RWPE2 (cell line): Measurements from ENCODE around the gene DTWD2.

ENCODE experiments used
- ATAC-seq: fragments of 200-7000 bp; cut with Tn5 transposase; 3 replicates; pipeline ENCODE4 v1.9.1; 2021; ENCODE audit warnings: low read depth
- DNase-seq: peaks from one replicate; pipeline ENCODE4 v3.0.0-alpha.2; 2020; ENCODE audit warnings: low spot score
- H3K27ac ChIP-seq: fragments of 450-650 bp; 2 replicates; pipeline ENCODE4 v1.5.1; 2017; ENCODE audit warnings: mild to moderate bottlenecking; ENCODE audit not compliant: poor library complexity, severe bottlenecking
- H3K27me3 ChIP-seq: fragments of 250-450 bp; sonication (Bioruptor Pico); 2 replicates; pipeline ENCODE4 v1.5.1; 2021; ENCODE audit warnings: mild to moderate bottlenecking, moderate library complexity; ENCODE audit not compliant: insufficient read depth, poor library complexity, severe bottlenecking
- H3K36me3 ChIP-seq: fragments of 250-450 bp; sonication (Bioruptor Pico); 2 replicates; pipeline ENCODE4 v1.5.1; 2020; ENCODE audit warnings: low read depth, mild to moderate bottlenecking, moderate library complexity
- H3K4me1 ChIP-seq: fragments of 250-450 bp; sonication (Bioruptor Pico); 2 replicates; pipeline ENCODE4 v1.5.1; 2021; ENCODE audit warnings: mild to moderate bottlenecking, moderate library complexity; ENCODE audit not compliant: insufficient read depth, poor library complexity, severe bottlenecking
- H3K4me3 ChIP-seq: fragments of 250-450 bp; sonication (Bioruptor Pico); 2 replicates; pipeline ENCODE4 v1.5.1; 2021; ENCODE audit warnings: mild to moderate bottlenecking, moderate library complexity; ENCODE audit not compliant: severe bottlenecking
- H3K9me3 ChIP-seq: fragments of 250-450 bp; sonication (Bioruptor Pico); 2 replicates; pipeline ENCODE4 v1.5.1; 2021; ENCODE audit warnings: mild to moderate bottlenecking, moderate library complexity; ENCODE audit not compliant: severe bottlenecking
- TF ChIP-seq, protein P1 (sequence below): fragments of 450-650 bp; IDR thresholded peaks from one replicate; pipeline ENCODE4 v1.5.1; 2017; ENCODE audit warnings: mild to moderate bottlenecking, moderate library complexity; ENCODE audit not compliant: poor library complexity, severe bottlenecking

Gene DTWD2

GRCh38 chr5:119022017-119022745, 33.8 kb upstream of the DTWD2 start:
- Histone ChIP-seq H3K4me3 (no peak overlapping the region), H3K36me3 (no peaks in the 10 kb centered on the region), H3K27ac (no peak overlapping the region), H3K27me3 (no peaks in the 10 kb centered on the region), H3K9me3 (no peaks in the 10 kb centered on the region), H3K4me1 (peaks cover 6% of the 10 kb centered on the region)
- DNase-seq (no peak), ATAC-seq (peak; percentile 60)
- TF ChIP-seq, protein P1, sequence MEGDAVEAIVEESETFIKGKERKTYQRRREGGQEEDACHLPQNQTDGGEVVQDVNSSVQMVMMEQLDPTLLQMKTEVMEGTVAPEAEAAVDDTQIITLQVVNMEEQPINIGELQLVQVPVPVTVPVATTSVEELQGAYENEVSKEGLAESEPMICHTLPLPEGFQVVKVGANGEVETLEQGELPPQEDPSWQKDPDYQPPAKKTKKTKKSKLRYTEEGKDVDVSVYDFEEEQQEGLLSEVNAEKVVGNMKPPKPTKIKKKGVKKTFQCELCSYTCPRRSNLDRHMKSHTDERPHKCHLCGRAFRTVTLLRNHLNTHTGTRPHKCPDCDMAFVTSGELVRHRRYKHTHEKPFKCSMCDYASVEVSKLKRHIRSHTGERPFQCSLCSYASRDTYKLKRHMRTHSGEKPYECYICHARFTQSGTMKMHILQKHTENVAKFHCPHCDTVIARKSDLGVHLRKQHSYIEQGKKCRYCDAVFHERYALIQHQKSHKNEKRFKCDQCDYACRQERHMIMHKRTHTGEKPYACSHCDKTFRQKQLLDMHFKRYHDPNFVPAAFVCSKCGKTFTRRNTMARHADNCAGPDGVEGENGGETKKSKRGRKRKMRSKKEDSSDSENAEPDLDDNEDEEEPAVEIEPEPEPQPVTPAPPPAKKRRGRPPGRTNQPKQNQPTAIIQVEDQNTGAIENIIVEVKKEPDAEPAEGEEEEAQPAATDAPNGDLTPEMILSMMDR: peak; percentile 91

DNA sequence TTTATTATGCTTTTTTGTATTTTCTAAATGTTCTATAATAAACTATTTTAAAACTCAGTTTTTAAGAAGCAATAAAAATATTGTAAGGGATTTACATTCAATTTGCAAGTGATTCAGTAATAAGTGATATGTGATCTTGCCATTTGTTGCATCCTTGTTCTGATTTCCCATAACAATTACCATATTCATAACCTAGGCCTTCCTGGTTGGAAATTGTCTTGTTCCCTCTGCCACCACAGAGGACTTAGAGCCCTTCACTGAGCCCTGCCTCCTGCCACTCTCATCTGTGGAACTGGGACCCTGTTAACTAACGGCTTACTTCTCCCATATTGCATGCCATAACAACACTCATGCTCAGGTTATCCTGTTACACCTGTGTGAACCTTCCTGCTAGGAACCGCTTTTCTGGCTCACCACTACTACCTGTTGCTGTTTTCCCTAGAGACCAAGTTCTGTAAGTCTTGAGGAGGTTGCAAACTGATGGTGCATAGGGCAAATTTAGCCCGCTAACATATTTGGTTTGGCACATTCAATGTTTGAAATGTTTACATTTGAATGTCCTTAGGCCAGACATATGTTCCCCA, 32.9 kb upstream of the DTWD2 start:
- H3K27me3 ChIP-seq: no peaks in the 10 kb centered on the region
- no peaks in the 10 kb centered on the region for H3K36me3 ChIP-seq
- ATAC-seq (0 out of 3 replicates have a peak, but pooled peaks have one; percentile 16), DNase-seq (no peak)
- H3K9me3 ChIP-seq: no peaks in the 10 kb centered on the region
- H3K4me3 ChIP-seq: no peak overlapping the region
- TF ChIP-seq, protein P1: no peak
- H3K27ac ChIP-seq: no peak overlapping the region
- peaks cover 6% of the 10 kb centered on the region for H3K4me1 ChIP-seq

- TF ChIP-seq, protein P1: no peak
- ATAC-seq (no peak), DNase-seq (no peak)
- Histone ChIP-seq H3K4me1 (peaks cover 6% of the 10 kb centered on the region), H3K27ac (no peak overlapping the region), H3K27me3 (no peaks in the 10 kb centered on the region), H3K9me3 (no peaks in the 10 kb centered on the region), H3K36me3 (no peaks in the 10 kb centered on the region), H3K4me3 (no peak overlapping the region)
These were observed 31.6 kb upstream of the DTWD2 start for GRCh38 chr5:119019949-119020348.

DNA sequence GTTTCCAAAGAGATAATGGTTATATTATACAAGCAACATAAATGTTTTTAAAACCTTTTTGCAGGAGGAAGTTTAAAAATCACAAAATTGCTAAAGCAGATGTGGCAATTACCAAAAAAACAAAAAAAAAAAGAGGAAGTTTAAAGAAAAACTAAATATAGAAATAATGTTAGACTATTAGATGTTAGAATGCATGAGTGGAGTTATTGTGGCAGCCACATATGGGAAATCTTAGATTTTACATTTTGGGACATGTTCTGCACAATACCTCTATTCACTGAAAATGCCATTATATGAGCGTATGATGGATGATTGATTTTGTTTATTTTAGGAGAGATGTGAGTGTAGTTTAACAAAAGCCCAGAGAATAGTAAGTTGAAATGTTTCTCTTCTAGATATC, 31.2 kb upstream of the DTWD2 start:
- Histone ChIP-seq H3K27ac (no peak overlapping the region), H3K4me3 (no peak overlapping the region), H3K36me3 (no peaks in the 10 kb centered on the region), H3K9me3 (no peaks in the 10 kb centered on the region), H3K4me1 (peaks cover 6% of the 10 kb centered on the region), H3K27me3 (no peaks in the 10 kb centered on the region)
- ATAC-seq: no peak
- TF ChIP-seq, protein P1: no peak
- no peak for DNase-seq

- Histone ChIP-seq H3K27me3 (no peaks in the 10 kb centered on the region), H3K4me3 (no peak overlapping the region), H3K4me1 (peaks cover 6% of the 10 kb centered on the region), H3K9me3 (no peaks in the 10 kb centered on the region), H3K36me3 (no peaks in the 10 kb centered on the region), H3K27ac (no peak overlapping the region)
- DNase-seq (no peak), ATAC-seq (peak; percentile 47; the same call in 1 of the 3 replicates)
- TF ChIP-seq, protein P1: no peak
These were observed 29.6 kb upstream of the DTWD2 start for GRCh38 chr5:119017994-119018393.
